SK-MEL-5 (cell line): Measurements from ENCODE around the gene PROB1. TPM values are rescaled to one million over a fixed set of nuclear protein-coding genes. Genes with fewer than 3 reads are reported as not detected.
"Not testable (repeated sequence)": the region's sequence is repeated elsewhere in the genome, so short reads cannot be mapped to it uniquely, and the experiment has no call there.

Source experiments
- DNase-seq: peaks from one replicate; pipeline ENCODE4 v3.0.0-alpha.2; 2016; ENCODE audit warnings: low read depth, low spot score
- in situ Hi-C: cut with HindIII; loops from 2 replicates; pipeline ENCODE4 v1.10.0; 2016; ENCODE audit warnings: low sequenced_read_pairs, high pct_unique_total_duplicates, low pct_unique_long_range_greater_than_20kb
- total RNA-seq: library from RNA; depleted of rRNA; stranded (reverse); fragments of >200 nt; shearing (Covaris generic); gene quantifications from 2 replicates; pipeline ENCODE4 v1.2.3, GENCODE V29; 2014

Gene PROB1
- total RNA-seq, 1 experiment from 2014 or later: 0.03 TPM

DNA sequence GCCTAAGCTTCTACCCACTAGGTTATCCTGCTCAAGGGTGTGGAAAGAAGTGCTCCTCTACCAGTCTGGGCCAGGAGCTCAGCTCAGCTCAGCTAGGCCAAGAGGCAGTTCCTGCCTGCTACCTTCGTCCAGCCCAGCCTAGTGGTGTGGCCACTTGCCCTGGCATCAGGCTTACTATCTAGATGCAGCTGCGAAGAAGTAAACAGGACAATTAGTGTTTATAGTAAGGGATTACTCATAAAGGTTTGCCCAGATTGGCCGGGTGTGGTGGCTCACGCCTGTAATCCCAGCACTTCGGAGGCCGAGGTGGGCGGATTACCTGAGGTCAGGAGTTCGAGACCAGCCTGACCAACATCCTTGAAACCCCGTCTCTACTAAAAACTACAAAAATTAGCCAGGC, 21.7 kb upstream of the PROB1 start:
- DNase-seq: no peak
- in situ Hi-C loops: loop anchor here (25.0 kb wide), 1 partner anchor 146 kb away; the partner anchor contains the start of gene UBE2D2

- in situ Hi-C loops: loop anchor here (25.0 kb wide), 1 partner anchor 146 kb away; the partner anchor contains the start of gene UBE2D2
- DNase-seq: no peak
Observed at GRCh38 chr5:139415869-139416268, 21.0 kb upstream of the PROB1 start.

- in situ Hi-C loops: loop anchor here (25.0 kb wide), 1 partner anchor 147 kb away; the partner anchor contains the start of gene UBE2D2
- DNase-seq: no peak
Observed at GRCh38 chr5:139415221-139415861, 20.4 kb upstream of the PROB1 start.

DNA sequence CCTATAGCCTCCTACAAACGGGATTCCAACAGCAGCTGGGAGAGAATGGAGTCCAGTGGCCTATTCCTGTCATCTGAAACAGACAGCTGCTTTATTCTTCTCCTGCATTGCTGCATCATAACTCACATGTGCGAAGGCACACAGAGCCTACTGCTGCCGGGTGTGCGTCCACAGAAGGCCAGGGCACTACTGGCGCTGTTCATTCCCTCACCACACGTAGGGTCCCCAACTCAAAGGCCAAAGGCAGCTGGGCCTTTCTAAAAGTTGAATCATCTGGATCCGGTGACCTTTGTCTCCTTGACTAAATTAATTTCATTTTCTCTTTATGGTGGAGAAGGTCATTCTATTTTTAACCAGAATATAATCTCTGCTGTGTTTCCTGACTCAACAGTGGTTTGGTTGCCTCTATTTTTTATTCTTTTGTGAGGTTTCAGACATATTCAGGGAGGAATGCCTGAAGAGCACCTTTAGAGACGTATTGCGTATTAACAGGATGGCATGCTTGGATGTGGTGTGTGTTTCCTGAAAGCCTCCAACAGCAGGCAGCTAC, 19.8 kb upstream of the PROB1 start:
- in situ Hi-C loops: loop anchor here (25.0 kb wide), 1 partner anchor 148 kb away; the partner anchor contains the start of gene UBE2D2

DNA sequence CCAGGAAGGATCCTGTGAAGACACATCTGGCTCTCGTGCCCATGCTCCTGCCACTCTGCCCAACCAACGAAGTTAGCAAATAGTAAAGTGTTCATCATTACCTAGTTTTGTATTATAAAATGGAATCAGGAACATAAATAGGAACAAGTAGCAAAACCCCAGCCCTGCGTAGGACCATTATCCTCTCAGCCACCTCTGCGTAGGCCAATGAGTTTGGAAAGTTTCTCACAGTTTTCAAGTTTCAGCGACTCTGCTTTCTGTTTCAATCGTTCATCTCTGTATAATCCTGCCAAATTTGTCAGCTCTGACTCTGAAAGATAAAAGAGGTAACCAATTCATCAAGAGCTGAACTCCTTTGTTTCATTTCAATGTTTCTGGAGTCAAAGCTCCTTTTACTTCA, 19.1 kb upstream of the PROB1 start:
- in situ Hi-C loops: loop anchor here (25.0 kb wide), 1 partner anchor 148 kb away; the partner anchor contains the start of gene UBE2D2
- DNase-seq: no peak

More for the DNA sequence above, 19.8 kb upstream of the PROB1 start:
- DNase-seq: peak; percentile 55

DNA sequence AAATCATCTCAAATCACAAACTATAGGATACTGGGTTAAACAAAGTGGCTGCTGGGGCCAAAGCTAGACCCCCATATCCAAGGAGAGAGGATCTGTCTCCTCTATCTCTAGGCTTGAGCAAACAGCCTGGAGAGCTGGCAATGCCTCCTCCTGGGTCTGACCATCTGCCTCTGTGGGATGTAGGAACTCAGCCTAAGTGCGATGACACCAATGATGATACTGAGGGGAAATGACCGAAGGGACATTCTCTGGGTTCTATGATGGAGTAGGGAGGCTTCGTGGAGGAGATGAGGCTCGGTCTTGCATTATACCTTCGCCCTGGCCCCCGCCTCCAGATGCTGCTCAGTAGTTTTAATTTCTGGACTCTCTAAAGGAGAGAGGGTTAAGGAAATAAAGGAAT, 18.2 kb upstream of the PROB1 start:
- in situ Hi-C loops: loop anchor here (25.0 kb wide), 1 partner anchor 149 kb away; the partner anchor contains the start of gene UBE2D2

DNA sequence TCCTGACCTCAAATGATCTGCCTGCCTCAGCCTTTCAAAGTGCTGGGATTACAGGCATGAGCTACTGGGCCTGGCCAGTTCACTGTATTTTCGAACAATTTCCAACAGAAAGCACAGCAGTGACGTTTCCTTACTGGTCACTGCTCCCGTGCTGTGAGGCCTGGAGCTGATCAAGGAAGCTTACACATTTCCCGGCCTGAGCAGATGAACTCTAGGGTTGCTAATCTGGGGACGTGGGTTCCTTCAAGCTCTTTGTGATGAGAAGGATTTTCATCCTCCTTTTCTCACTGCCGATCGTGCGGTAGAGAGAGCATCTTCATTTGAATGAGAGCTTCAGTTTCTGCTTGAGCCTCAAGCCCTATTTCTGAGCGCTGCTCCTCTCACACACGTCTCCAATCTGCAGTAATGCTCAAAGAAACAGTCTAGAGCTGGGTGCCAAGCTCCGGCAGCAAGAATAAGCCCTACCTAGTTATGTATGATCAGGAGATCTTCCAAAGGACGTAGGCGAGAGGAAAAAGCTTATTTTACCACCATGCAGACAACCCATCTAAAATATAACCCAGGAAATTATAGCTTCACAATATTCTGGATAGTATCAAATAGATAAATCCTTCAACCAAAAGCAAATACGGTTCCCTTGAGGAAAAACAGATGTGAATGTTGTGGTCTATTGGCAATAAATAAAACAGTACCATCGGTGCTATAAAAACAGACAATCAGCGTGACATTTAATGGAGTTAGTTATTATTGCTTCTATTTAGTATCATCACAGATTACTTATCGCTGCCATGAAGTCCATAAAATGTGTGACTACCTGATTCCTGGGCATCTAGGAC, 16.3 kb upstream of the PROB1 start:
- in situ Hi-C loops: loop anchor here (25.0 kb wide), 1 partner anchor 151 kb away; the partner anchor contains the start of gene UBE2D2
- DNase-seq: no peak

More for the DNA sequence above, 18.2 kb upstream of the PROB1 start:
- DNase-seq: no peak

DNA sequence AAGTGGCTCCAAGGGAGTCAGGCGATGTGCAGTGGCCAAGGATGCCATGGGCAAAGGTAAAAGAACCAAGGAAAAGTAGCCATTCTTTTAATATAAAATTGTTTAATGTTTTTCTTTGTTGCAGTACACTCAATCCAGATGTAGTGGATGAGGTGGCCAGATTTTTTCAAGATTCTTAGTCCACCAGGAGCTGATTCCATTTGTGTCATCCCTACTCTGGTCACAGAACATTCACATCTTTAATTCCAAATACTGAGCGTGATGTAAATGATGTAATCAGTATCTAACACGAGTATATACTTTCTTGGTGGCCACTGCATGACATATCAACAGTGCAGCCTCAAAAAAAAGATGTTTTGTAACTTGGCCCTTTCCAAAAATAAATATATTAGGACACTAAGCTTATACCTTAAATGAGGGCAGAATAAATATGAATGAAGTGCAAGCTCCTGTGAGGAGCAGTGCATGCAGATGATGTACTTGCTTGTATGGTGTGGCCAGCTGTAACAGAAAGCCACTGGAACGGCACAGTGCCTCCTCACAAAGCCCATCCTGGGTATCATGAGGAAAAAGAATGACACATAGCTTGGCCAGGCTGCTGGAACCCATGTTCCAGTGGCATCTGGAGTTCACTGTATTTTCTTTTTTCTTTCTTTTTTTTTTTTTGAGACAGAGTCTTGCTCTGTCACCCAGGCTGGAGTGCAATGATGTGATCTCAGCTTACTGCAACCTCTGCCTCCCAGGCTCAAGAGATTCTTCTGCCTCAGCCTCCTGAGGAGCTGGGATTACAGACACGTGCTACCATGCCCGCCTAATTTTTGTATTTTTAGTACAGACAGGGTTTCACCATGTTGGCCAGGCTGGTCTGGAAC, 15.5 kb upstream of the PROB1 start:
- no peak for DNase-seq
- in situ Hi-C loops: loop anchor here (25.0 kb wide), 1 partner anchor 152 kb away; the partner anchor contains the start of gene UBE2D2

- in situ Hi-C loops: loop anchor here (25.0 kb wide), 1 partner anchor 153 kb away; the partner anchor contains the start of gene UBE2D2
- not testable (repeated sequence) for DNase-seq
Observed at GRCh38 chr5:139409116-139409515, 14.2 kb upstream of the PROB1 start.

DNA sequence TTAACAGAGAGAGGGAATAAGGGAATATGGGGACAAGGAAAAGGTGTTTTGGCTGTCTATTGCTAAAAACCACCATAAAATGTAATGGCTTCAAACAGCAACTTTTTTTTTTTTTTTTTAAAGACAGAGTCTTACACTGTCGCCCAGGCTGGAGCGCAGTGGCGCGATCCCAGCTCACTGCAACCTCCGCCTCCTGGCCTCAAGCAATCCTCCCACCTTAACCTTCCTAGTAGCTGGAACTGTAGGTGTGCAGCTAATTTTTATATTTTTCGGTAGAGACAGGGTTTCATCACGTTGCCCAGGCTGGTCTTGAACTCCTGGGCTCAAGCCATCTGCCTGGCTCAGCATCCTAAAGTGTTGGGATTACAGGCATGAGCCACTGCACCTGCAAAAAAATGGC, 13.3 kb upstream of the PROB1 start:
- in situ Hi-C loops: loop anchor here (25.0 kb wide), 1 partner anchor 154 kb away; the partner anchor contains the start of gene UBE2D2
- DNase-seq: no peak

- in situ Hi-C loops: loop anchor here (25.0 kb wide), 1 partner anchor 155 kb away; the partner anchor contains the start of gene UBE2D2
- DNase-seq: no peak
Observed at GRCh38 chr5:139407517-139407916, 12.6 kb upstream of the PROB1 start.

GRCh38 chr5:139406963-139407362, 12.1 kb upstream of the PROB1 start:
- DNase-seq: no peak
- in situ Hi-C loops: loop anchor here (25.0 kb wide), 1 partner anchor 155 kb away; the partner anchor contains the start of gene UBE2D2

DNA sequence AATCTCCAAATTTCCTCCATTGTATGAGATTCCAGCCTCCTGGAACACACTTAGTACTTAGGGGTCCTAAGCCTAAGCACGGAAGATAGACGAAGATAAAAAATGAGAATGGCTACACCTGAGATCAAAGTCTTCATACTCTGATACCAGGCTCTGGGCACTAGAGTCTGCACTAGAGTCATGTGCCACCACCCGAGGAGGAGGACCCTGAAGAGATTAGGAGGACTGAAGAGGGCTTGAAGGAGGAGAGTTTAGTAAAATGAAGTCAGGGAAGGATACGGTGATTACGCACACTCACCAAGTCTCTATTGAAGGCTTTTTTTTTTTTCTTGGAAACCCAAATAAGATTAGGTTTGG, 9.6 kb upstream of the PROB1 start:
- no peak for DNase-seq
- in situ Hi-C loops: loop anchor here (25.0 kb wide), 1 partner anchor 158 kb away; the partner anchor contains the start of gene UBE2D2

GRCh38 chr5:139403787-139404483, 9.0 kb upstream of the PROB1 start, which contains the start of gene SPATA24:
SPATA24 (minus strand) TSS chr5:139404089; CDS start chr5:139404060, 29 bp downstream.
- in situ Hi-C loops: loop anchor here (25.0 kb wide), 1 partner anchor 158 kb away; the partner anchor contains the start of gene UBE2D2
- DNase-seq: peak; percentile 97

GRCh38 chr5:139403418-139403786, 8.5 kb upstream of the PROB1 start:
- DNase-seq: no peak
- in situ Hi-C loops: loop anchor here (25.0 kb wide), 1 partner anchor 159 kb away; the partner anchor contains the start of gene UBE2D2

DNA sequence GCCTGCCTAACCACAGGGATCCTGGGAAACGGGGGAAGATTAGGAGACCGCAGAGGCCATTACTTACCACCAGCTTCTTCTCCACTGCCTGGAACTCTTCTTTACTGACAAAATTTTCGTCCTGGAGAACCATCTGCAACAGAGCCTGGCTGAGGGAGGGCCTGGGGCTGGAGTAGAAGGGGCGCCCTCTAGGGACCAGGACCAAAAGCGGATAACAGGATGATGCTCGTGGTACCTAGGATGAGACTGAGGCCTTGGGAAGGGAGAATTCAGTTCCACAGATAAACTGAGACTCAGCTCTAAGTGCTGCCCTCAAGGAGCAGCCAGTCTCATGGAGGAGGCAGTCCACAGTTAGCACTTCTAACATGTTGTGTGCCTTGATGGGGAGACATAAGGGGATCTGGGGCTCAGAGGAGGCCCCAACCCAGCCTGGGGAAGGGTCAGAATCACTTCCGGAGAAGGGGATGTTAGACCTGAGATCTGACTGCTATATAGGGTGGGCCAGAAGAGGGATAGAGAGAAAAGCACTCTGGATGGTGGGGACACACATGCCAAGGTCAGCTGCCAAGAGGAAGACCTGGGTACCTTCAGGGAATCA, 7.8 kb upstream of the PROB1 start:
- in situ Hi-C loops: loop anchor here (25.0 kb wide), 1 partner anchor 160 kb away; the partner anchor contains the start of gene UBE2D2
- DNase-seq: peak; percentile 65
